C4-2B (cell line): ENCODE results near the gene CCDC200.

Source experiments
- CTCF ChIP-seq: fragments of 450-650 bp; conservative IDR thresholded peaks from 2 replicates; pipeline ENCODE4 v1.5.1; 2017; ENCODE audit warnings: mild to moderate bottlenecking
- ZFX ChIP-seq: fragments of 450-650 bp; IDR thresholded peaks from 2 replicates; pipeline ENCODE4 v1.6.1; 2017

- TF ChIP-seq CTCF (no peak), ZFX (no peak)
These were observed 16.7 kb downstream of the CCDC200 start, which contains the start of gene TMEM106A for GRCh38 chr17:43211480-43212402.
